PC-9 (cell line): ENCODE data around the gene NRXN2. TPM values are rescaled to one million over a fixed set of nuclear protein-coding genes. Genes with fewer than 3 reads are reported as not detected.

ENCODE experiments used
- BruUV-seq: library from RNA; stranded (reverse); fragments of 400-500 nt; replicated peaks from 2 replicates; lab custom pipeline; 2021; lab: Mats Ljungman, UMichigan
- CTCF ChIA-PET: fragments of 300-600 bp; sonication (Branson Sonifier 250); formaldehyde crosslinking; loops from one replicate; lab custom pipeline; 2022; ENCODE audit warnings: antibody characterized with exemption; lab: Charles Lee
- POLR2A ChIA-PET: fragments of 300-600 bp; sonication (Branson Sonifier 250); formaldehyde crosslinking; loops from one replicate; lab custom pipeline; 2022; ENCODE audit warnings: antibody characterized with exemption; ENCODE audit not compliant: unreplicated experiment; lab: Charles Lee
- DNase-seq, 2 experiments: peaks; one replicate each; pipeline versions ENCODE4 v3.0.0 to v3.0.0-alpha.2; 2015 to 2022; ENCODE audit warnings: mixed read lengths in 1 of 2
- H2AFZ ChIP-seq: fragments of 200-600 bp; sonication (generic); 2 replicates; pipeline ENCODE4 v1.8.1; 2017; ENCODE audit warnings: antibody characterized with exemption
- H3F3A ChIP-seq: fragments of 200-600 bp; sonication (generic); 2 replicates; pipeline ENCODE4 v1.8.1; 2017; ENCODE audit warnings: antibody characterized with exemption, mild to moderate bottlenecking, low read depth; ENCODE audit not compliant: insufficient read depth
- H3K27ac ChIP-seq: fragments of 200-600 bp; sonication (generic); 2 replicates; pipeline ENCODE4 v1.6.1; 2016; ENCODE audit warnings: mixed run types
- H3K27me3 ChIP-seq: fragments of 200-600 bp; sonication (generic); 2 replicates; pipeline ENCODE4 v1.6.1; 2016; ENCODE audit warnings: low read depth, mixed run types; ENCODE audit not compliant: insufficient read depth
- H3K36me3 ChIP-seq: fragments of 200-600 bp; sonication (generic); 2 replicates; pipeline ENCODE4 v1.6.1; 2016; ENCODE audit warnings: low read depth, mixed run types
- H3K4me1 ChIP-seq: fragments of 200-600 bp; sonication (generic); replicated peaks from 2 replicates; pipeline ENCODE4 v1.6.1; 2016; ENCODE audit warnings: mixed run types; ENCODE audit not compliant: insufficient read depth
- H3K4me2 ChIP-seq: fragments of 200-600 bp; sonication (generic); 2 replicates; pipeline ENCODE4 v1.6.1; 2017; ENCODE audit warnings: mixed run types
- H3K4me3 ChIP-seq: fragments of 200-600 bp; sonication (generic); 2 replicates; pipeline ENCODE4 v1.6.1; 2016; ENCODE audit warnings: mixed run types
- H3K79me2 ChIP-seq: fragments of 200-600 bp; sonication (generic); 2 replicates; pipeline ENCODE4 v1.6.1; 2017; ENCODE audit warnings: low read depth, mixed run types
- H3K9me2 ChIP-seq: fragments of 200-600 bp; sonication (generic); 2 replicates; pipeline ENCODE4 v1.8.1; 2017; ENCODE audit warnings: mild to moderate bottlenecking; ENCODE audit not compliant: insufficient read depth
- H3K9me3 ChIP-seq: fragments of 200-600 bp; sonication (generic); 2 replicates; pipeline ENCODE4 v1.8.1; 2016; ENCODE audit warnings: low read depth; ENCODE audit not compliant: insufficient read depth
- H4K20me1 ChIP-seq: fragments of 200-600 bp; sonication (generic); 2 replicates; pipeline ENCODE4 v1.8.1; 2017; ENCODE audit not compliant: insufficient read depth
- CTCF ChIP-seq: fragments of 200-600 bp; sonication (generic); conservative IDR thresholded peaks from 2 replicates; pipeline ENCODE4 v1.6.1; 2017; ENCODE audit warnings: mixed run types, antibody characterized with exemption, mild to moderate bottlenecking, moderate library complexity
- EZH2 ChIP-seq: fragments of 200-600 bp; sonication (generic); IDR thresholded peaks from 2 replicates; pipeline ENCODE4 v1.8.0; 2017; ENCODE audit warnings: antibody characterized with exemption, low read depth
- intact Hi-C: fragments of 100-400 bp; cut with micrococcal nuclease; formaldehyde crosslinking; loops from one replicate; pipeline ENCODE4 v1.10.0; 2022; ENCODE audit not compliant: unreplicated experiment
- total RNA-seq: library from RNA; stranded (reverse); gene quantifications from 2 replicates; pipeline ENCODE4 v1.2.3, GENCODE V29; 2021

NRXN2 gene
- total RNA-seq, 1 experiment from 2014 or later = not detected

GRCh38 chr11:64609436-64610047 lies 113.5 kb downstream of the NRXN2 start:
- POLR2A ChIA-PET = interaction anchor here (0.6 kb wide), 2 partner anchors 12 to 26 kb away, joined by 4 to 7 read pairs; no protein-coding TSS in a partner anchor
- Histone ChIP-seq H3K36me3 (no peaks in the 10 kb centered on the region), H2AFZ (no peak overlapping the region), H3K4me2 (no peak overlapping the region), H3K79me2 (no peaks in the 10 kb centered on the region), H4K20me1 (no peaks in the 10 kb centered on the region; the same call in 1 of the 2 replicates), H3K4me1 (no peaks in the 10 kb centered on the region), H3K4me3 (no peak overlapping the region), H3K9me2 (no peaks in the 10 kb centered on the region), H3K9me3 (no peaks in the 10 kb centered on the region), H3F3A (no peaks in the 10 kb centered on the region), H3K27ac (no peak overlapping the region), H3K27me3 (peaks cover 67% of the 10 kb centered on the region)
- intact Hi-C loops = no loop called here
- no TSS peak for BruUV-seq
- TF ChIP-seq CTCF (no peak), EZH2 (no peak)
- no peak for DNase-seq
- CTCF ChIA-PET = interaction anchor here (0.6 kb wide), 1 partner anchor 138 kb away, joined by 7 read pairs; no protein-coding TSS in a partner anchor

GRCh38 chr11:64608636-64609035 lies 114.4 kb downstream of the NRXN2 start:
- POLR2A ChIA-PET = no interaction called here
- H3K79me2 ChIP-seq = no peaks in the 10 kb centered on the region
- CTCF ChIA-PET = no interaction called here

GRCh38 chr11:64608046-64608445 lies 115.0 kb downstream of the NRXN2 start:
- peaks cover 65% of the 10 kb centered on the region for H3K27me3 ChIP-seq
- H4K20me1 ChIP-seq = no peaks in the 10 kb centered on the region; the same call in 1 of the 2 replicates
- no peak overlapping the region for H3K27ac ChIP-seq
- no peak overlapping the region for H3K4me2 ChIP-seq
- H3K4me1 ChIP-seq = no peaks in the 10 kb centered on the region
- no peaks in the 10 kb centered on the region for H3K36me3 ChIP-seq
- CTCF ChIA-PET = no interaction called here
- DNase-seq = no peak
- no peak overlapping the region for H2AFZ ChIP-seq
- no TSS peak for BruUV-seq
- no peak for TF ChIP-seq CTCF
- TF ChIP-seq EZH2 = no peak
- H3F3A ChIP-seq = no peaks in the 10 kb centered on the region
- intact Hi-C loops = no loop called here
- no peak overlapping the region for H3K4me3 ChIP-seq
- H3K9me3 ChIP-seq = no peaks in the 10 kb centered on the region
- POLR2A ChIA-PET = no interaction called here
- no peaks in the 10 kb centered on the region for H3K9me2 ChIP-seq
- no peaks in the 10 kb centered on the region for H3K79me2 ChIP-seq

More at GRCh38 chr11:64608636-64609035, 114.4 kb downstream of the NRXN2 start:
- intact Hi-C loops = no loop called here
- Histone ChIP-seq H4K20me1 (no peaks in the 10 kb centered on the region; the same call in 1 of the 2 replicates), H2AFZ (no peak overlapping the region), H3K9me3 (no peaks in the 10 kb centered on the region), H3K4me2 (no peak overlapping the region), H3K9me2 (no peaks in the 10 kb centered on the region), H3F3A (no peaks in the 10 kb centered on the region), H3K27me3 (peaks cover 67% of the 10 kb centered on the region), H3K4me1 (no peaks in the 10 kb centered on the region), H3K27ac (no peak overlapping the region), H3K36me3 (no peaks in the 10 kb centered on the region), H3K4me3 (no peak overlapping the region)
- no TSS peak for BruUV-seq
- TF ChIP-seq EZH2 (no peak), CTCF (no peak)
- DNase-seq = no peak
